Measurements from ENCODE around the gene PHKB. TPM values are rescaled to one million over a fixed set of nuclear protein-coding genes. Genes with fewer than 3 reads are reported as not detected.
"Not testable (repeated sequence)": the region's sequence is repeated elsewhere in the genome, so short reads cannot be mapped to it uniquely, and the experiment has no call there.

The PHKB gene
- total RNA-seq, 1 experiment from 2014 or later: 81.3 TPM

DNA sequence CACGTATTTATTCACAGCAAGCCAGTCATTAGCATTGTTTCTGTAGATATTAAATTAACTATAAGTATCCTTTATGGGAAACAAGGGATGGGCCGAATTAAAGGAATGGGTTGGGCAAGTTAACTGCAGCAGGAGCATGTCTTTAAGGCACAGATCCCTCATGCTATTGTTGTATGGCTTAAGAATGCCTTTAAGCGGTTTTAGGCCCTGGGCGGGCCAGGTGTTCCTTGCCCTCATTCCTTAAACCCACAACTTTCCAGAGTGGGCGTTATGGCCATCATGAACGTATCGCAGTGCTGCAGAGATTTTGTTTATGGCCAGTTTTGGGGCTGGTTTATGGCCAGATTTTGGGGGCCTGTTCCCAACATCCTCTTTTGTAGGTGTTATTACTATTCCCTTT is 9.1 kb downstream of the PHKB start:
- DNase-seq: no peak
- Histone ChIP-seq H3F3A (ENCODE audit: insufficient read depth, low read depth) (no peaks in the 10 kb centered on the region), H3K27ac (no peak overlapping the region), H3K27me3 (ENCODE audit: insufficient read depth, low read depth) (no peaks in the 10 kb centered on the region), H3K9me3 (ENCODE audit: insufficient read depth, low read depth) (no peaks in the 10 kb centered on the region), H3K36me3 (ENCODE audit: low read depth) (peaks cover 9% of the 10 kb centered on the region; the same call in 1 of the 2 replicates), H3K4me1 (replicated peaks; ENCODE audit: insufficient read depth) (no peaks in the 10 kb centered on the region), H3K4me3 (no peak overlapping the region), H2AFZ (no peak overlapping the region), H3K4me2 (no peak overlapping the region), H3K9me2 (ENCODE audit: insufficient read depth) (no peaks in the 10 kb centered on the region), H3K79me2 (ENCODE audit: low read depth) (peaks cover 44% of the 10 kb centered on the region), H4K20me1 (ENCODE audit: insufficient read depth) (no peaks in the 10 kb centered on the region)
- no TSS peak for BruUV-seq (replicated peaks)
- CTCF ChIA-PET: no interaction called here
- intact Hi-C loops (cut with micrococcal nuclease; ENCODE audit: unreplicated experiment): no loop called here
- POLR2A ChIA-PET (ENCODE audit: unreplicated experiment): no interaction called here
- TF ChIP-seq EZH2 (IDR thresholded peaks at IDR 0.05; ENCODE audit: low read depth): no peak

DNA sequence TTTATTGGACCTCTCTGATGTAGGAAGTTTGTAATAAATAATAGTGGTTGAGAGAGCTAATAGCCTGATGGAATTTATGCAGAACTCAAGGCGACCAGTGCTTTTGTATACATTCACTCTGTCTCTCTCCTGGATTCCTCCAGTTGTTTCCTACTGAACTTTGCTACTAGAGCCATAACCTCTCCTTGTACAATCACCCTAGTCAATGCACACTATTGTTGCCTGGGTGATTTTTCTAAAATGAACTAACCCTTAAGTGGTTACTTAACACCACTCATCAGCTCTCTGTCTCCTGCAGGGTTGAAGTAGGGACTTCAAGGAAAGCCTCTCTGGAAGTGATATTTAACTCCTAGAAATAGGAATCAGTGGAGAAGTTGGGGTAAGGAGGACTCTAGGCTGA is 9.7 kb downstream of the PHKB start:
- H3K79me2 ChIP-seq (ENCODE audit: low read depth): peaks cover 38% of the 10 kb centered on the region
- no peak overlapping the region for H3K4me2 ChIP-seq
- H2AFZ ChIP-seq: no peak overlapping the region
- no peak for DNase-seq
- no peaks in the 10 kb centered on the region for H3F3A ChIP-seq (ENCODE audit: insufficient read depth, low read depth)
- H3K27me3 ChIP-seq (ENCODE audit: insufficient read depth, low read depth): no peaks in the 10 kb centered on the region
- BruUV-seq (replicated peaks): no TSS peak
- intact Hi-C loops (cut with micrococcal nuclease; ENCODE audit: unreplicated experiment): no loop called here
- POLR2A ChIA-PET (ENCODE audit: unreplicated experiment): no interaction called here
- H3K9me3 ChIP-seq (ENCODE audit: insufficient read depth, low read depth): no peaks in the 10 kb centered on the region
- no peak overlapping the region for H3K27ac ChIP-seq
- CTCF ChIA-PET: no interaction called here
- H3K4me3 ChIP-seq: no peak overlapping the region
- H3K4me1 ChIP-seq (replicated peaks; ENCODE audit: insufficient read depth): no peaks in the 10 kb centered on the region
- peaks cover 3% of the 10 kb centered on the region; the same call in 1 of the 2 replicates for H3K36me3 ChIP-seq (ENCODE audit: low read depth)
- no peak for TF ChIP-seq EZH2 (IDR thresholded peaks at IDR 0.05; ENCODE audit: low read depth)
- TF ChIP-seq, protein P1, sequence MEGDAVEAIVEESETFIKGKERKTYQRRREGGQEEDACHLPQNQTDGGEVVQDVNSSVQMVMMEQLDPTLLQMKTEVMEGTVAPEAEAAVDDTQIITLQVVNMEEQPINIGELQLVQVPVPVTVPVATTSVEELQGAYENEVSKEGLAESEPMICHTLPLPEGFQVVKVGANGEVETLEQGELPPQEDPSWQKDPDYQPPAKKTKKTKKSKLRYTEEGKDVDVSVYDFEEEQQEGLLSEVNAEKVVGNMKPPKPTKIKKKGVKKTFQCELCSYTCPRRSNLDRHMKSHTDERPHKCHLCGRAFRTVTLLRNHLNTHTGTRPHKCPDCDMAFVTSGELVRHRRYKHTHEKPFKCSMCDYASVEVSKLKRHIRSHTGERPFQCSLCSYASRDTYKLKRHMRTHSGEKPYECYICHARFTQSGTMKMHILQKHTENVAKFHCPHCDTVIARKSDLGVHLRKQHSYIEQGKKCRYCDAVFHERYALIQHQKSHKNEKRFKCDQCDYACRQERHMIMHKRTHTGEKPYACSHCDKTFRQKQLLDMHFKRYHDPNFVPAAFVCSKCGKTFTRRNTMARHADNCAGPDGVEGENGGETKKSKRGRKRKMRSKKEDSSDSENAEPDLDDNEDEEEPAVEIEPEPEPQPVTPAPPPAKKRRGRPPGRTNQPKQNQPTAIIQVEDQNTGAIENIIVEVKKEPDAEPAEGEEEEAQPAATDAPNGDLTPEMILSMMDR (conservative IDR thresholded peaks at IDR 0.05): no peak
- H4K20me1 ChIP-seq (ENCODE audit: insufficient read depth): no peaks in the 10 kb centered on the region
- no peaks in the 10 kb centered on the region for H3K9me2 ChIP-seq (ENCODE audit: insufficient read depth)

DNA sequence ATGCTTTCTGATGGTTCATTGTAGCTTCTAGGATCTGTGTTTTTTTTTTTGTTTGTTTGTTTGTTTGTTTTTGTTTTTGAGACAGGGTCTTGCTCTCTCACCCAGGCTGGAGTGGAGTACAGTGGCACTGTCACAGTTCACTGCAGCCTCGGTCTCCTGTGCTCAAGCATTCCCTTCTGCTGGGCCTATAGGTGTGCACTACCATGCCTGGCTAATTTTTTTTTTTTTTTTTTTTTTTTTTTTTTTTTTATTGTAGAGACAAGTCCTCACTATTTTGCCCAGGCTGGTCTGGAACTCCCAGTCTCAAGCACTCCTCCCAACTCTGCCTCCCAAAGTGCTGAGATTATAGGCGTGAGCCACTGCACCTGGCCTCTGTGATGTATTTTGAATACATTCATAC is 11.9 kb downstream of the PHKB start:
- DNase-seq; H3K9me2 ChIP-seq (ENCODE audit: insufficient read depth); intact Hi-C loops (cut with micrococcal nuclease; ENCODE audit: unreplicated experiment); H3K9me3 ChIP-seq (ENCODE audit: insufficient read depth, low read depth); H3K4me1 ChIP-seq (replicated peaks; ENCODE audit: insufficient read depth); H3K4me3 ChIP-seq; POLR2A ChIA-PET (ENCODE audit: unreplicated experiment); BruUV-seq (replicated peaks); H3K27ac ChIP-seq; CTCF ChIA-PET; H4K20me1 ChIP-seq (ENCODE audit: insufficient read depth); H3K36me3 ChIP-seq (ENCODE audit: low read depth); H2AFZ ChIP-seq; H3F3A ChIP-seq (ENCODE audit: insufficient read depth, low read depth); H3K4me2 ChIP-seq; H3K27me3 ChIP-seq (ENCODE audit: insufficient read depth, low read depth): not testable (repeated sequence)
- peaks cover 22% of the 10 kb centered on the region for H3K79me2 ChIP-seq (ENCODE audit: low read depth)

DNA sequence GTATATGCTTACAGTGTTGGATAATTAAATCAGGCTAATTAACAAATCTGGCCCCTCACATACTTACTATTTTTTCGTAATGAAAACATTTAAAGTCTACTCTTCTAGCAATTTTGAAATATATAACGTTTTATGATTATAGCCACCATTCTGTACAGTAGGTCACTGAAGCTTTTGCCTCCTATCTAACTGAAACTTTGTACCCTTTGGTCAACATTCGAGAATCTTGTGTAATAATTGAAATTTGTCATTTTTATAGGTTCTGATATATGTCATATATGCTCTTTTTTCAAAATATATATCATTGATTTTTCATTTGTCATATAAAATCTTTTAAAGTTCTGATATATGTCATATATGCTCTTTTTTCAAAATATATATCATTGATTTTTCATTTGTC is 12.7 kb downstream of the PHKB start:
- no peak for TF ChIP-seq EZH2 (IDR thresholded peaks at IDR 0.05; ENCODE audit: low read depth)
- TF ChIP-seq, protein P1 (conservative IDR thresholded peaks at IDR 0.05): no peak
- H3K9me3 ChIP-seq (ENCODE audit: insufficient read depth, low read depth): no peaks in the 10 kb centered on the region
- CTCF ChIA-PET: no interaction called here
- H4K20me1 ChIP-seq (ENCODE audit: insufficient read depth): no peaks in the 10 kb centered on the region
- H3K27me3 ChIP-seq (ENCODE audit: insufficient read depth, low read depth): no peaks in the 10 kb centered on the region
- no peak overlapping the region for H3K4me3 ChIP-seq
- no peaks in the 10 kb centered on the region for H3K9me2 ChIP-seq (ENCODE audit: insufficient read depth)
- intact Hi-C loops (cut with micrococcal nuclease; ENCODE audit: unreplicated experiment): no loop called here
- no peaks in the 10 kb centered on the region for H3K4me1 ChIP-seq (replicated peaks; ENCODE audit: insufficient read depth)
- H3K27ac ChIP-seq: no peak overlapping the region
- POLR2A ChIA-PET (ENCODE audit: unreplicated experiment): no interaction called here
- no peak overlapping the region for H3K4me2 ChIP-seq
- DNase-seq: no peak
- no peaks in the 10 kb centered on the region for H3K36me3 ChIP-seq (ENCODE audit: low read depth)
- no peaks in the 10 kb centered on the region for H3F3A ChIP-seq (ENCODE audit: insufficient read depth, low read depth)
- no peak overlapping the region for H2AFZ ChIP-seq
- peaks cover 22% of the 10 kb centered on the region for H3K79me2 ChIP-seq (ENCODE audit: low read depth)
- no TSS peak for BruUV-seq (replicated peaks)

Measured in PC-9 (cell line).